ENCODE data around the gene RBM12.

GRCh38 chr20:35644806-35645205 lies 19.9 kb downstream of the RBM12 start:
- TF ChIP-seq TAF1 (IDR thresholded peaks at IDR 0.05; ENCODE audit: low read depth, low read length) (no peak), POLR2A (IDR thresholded peaks at IDR 0.05; ENCODE audit: low read depth, low read length) (no peak), POLR2AphosphoS5 (IDR thresholded peaks at IDR 0.05; ENCODE audit: low read depth, low read length) (no peak)

All from GM12891 (cell line).